AG09309 (cell line): Measurements from ENCODE around the gene SART3.
"Not testable (repeated sequence)": the region's sequence is repeated elsewhere in the genome, so short reads cannot be mapped to it uniquely, and the experiment has no call there.

ENCODE experiments used
- DNase-seq: peaks from one replicate; pipeline ENCODE4 v3.0.0-alpha.2; 2010; ENCODE audit warnings: low read depth
- H3K4me3 ChIP-seq: 2 replicates; pipeline ENCODE4 v1.5.1; 2011; ENCODE audit warnings: mild to moderate bottlenecking, low read depth, low read length, moderate library complexity; ENCODE audit not compliant: control insufficient read depth
- TF ChIP-seq, protein P1 (sequence below): IDR thresholded peaks from 2 replicates; pipeline ENCODE4 v1.5.1; 2011; ENCODE audit warnings: mild to moderate bottlenecking, low read depth, low read length, inconsistent platforms; ENCODE audit not compliant: insufficient read depth, control insufficient read depth; ENCODE audit errors: missing control alignments

Gene SART3

DNA sequence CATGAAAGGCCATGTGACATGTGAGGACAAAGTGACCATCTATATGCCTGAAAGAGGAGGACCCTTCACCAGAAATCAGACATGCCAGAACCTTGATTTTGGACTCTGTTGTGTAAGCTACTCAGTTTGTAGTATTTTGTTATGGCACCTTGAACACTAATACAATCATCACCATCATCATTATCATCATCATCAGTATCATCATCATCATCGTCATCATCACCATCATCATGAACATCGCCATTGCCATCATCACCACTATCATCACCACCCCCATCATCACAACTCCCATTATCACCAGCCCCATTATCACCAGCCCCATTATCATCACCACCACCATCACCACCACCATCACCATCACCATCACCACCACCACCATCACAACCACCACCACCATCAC, 17.3 kb upstream of the SART3 start:
- no peak for DNase-seq
- no peak overlapping the region for H3K4me3 ChIP-seq
- TF ChIP-seq, protein P1, sequence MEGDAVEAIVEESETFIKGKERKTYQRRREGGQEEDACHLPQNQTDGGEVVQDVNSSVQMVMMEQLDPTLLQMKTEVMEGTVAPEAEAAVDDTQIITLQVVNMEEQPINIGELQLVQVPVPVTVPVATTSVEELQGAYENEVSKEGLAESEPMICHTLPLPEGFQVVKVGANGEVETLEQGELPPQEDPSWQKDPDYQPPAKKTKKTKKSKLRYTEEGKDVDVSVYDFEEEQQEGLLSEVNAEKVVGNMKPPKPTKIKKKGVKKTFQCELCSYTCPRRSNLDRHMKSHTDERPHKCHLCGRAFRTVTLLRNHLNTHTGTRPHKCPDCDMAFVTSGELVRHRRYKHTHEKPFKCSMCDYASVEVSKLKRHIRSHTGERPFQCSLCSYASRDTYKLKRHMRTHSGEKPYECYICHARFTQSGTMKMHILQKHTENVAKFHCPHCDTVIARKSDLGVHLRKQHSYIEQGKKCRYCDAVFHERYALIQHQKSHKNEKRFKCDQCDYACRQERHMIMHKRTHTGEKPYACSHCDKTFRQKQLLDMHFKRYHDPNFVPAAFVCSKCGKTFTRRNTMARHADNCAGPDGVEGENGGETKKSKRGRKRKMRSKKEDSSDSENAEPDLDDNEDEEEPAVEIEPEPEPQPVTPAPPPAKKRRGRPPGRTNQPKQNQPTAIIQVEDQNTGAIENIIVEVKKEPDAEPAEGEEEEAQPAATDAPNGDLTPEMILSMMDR = no peak

DNA sequence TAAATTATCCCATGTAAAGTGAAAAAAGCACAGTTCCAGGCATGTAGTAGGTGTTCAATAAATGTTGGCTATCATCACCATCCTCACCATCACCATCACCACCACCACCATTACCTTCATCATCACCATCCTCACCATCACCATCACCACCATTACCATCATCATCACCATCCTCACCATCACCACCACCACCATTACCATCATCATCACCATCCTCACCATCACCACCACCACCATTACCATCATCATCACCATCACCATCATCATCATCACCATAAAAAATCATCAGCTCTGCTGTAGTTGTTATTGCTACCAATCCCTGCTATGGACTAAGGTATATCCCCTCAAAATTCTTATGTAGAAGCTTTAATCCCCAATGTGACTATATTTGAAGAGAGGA, 16.5 kb upstream of the SART3 start:
- DNase-seq = no peak

DNA sequence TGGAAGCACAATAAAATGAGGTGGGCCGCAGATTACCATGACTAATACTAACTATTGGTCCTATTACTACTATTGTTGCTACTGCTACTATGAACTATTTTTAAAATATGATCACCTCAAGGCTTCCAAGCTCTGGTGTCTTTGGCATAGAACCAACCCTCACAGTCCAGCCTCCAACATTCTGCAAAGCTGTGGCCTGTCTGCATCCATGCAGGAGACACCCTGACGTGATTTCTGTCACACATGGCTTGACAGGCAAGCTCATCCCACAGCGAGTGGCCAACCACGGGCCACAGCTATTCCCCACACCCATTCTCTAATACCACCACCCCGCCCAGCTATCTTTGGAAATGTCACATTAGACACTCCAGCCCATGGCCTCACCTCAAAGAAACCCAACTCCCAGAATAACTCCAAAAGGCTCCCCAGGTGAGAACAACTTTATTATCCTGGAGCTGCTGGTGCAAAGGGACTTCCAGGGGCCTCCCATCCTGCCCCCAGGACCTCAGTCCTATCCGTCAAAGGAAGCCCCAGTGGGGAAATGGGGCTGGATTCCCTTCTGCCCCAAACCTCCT, 15.8 kb upstream of the SART3 start:
- DNase-seq = no peak

More for the DNA sequence above, 16.5 kb upstream of the SART3 start:
- TF ChIP-seq, protein P1 = no peak
- no peak overlapping the region for H3K4me3 ChIP-seq

GRCh38 chr12:108575199-108575912, 14.4 kb upstream of the SART3 start:
- TF ChIP-seq, protein P1 = no peak
- no peak overlapping the region for H3K4me3 ChIP-seq
- DNase-seq = no peak

More for the DNA sequence above, 15.8 kb upstream of the SART3 start:
- no peak overlapping the region for H3K4me3 ChIP-seq
- TF ChIP-seq, protein P1 = no peak

- H3K4me3 ChIP-seq, DNase-seq: not testable (repeated sequence)
Measured at GRCh38 chr12:108574276-108574675, 13.3 kb upstream of the SART3 start.

DNA sequence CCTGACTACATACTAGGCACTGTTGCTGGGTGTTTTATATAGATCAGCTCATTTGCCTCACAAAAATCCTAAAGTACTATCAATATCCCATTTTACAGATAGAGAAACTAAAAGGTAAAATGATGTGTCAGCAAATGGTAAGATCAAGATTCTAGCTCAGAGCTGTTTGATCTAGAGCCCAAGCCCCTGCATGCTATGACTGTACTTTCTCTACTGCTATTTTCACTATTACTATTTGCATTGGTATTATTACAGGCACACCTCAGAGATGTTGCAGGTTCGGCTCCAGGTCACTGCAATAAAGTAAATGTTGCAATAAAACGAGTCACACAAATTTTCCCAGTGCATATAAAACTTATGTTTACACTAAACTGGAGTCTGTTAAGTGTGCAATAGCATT, 12.3 kb upstream of the SART3 start:
- DNase-seq = no peak
- TF ChIP-seq, protein P1 = no peak
- H3K4me3 ChIP-seq = no peak overlapping the region

GRCh38 chr12:108572166-108572790, 11.3 kb upstream of the SART3 start:
- TF ChIP-seq, protein P1 = no peak
- no peak overlapping the region for H3K4me3 ChIP-seq
- DNase-seq = no peak
